ENCODE results near the gene ROCK2.

ROCK2 gene

GRCh38 chr2:11309706-11310105 lies 34.7 kb downstream of the ROCK2 start:
- DNase-seq (ENCODE audit: low spot score), result no peak

- no peak for DNase-seq (ENCODE audit: low spot score)
These were observed 36.5 kb downstream of the ROCK2 start for GRCh38 chr2:11307764-11308415.

GRCh38 chr2:11305958-11306357 lies 38.5 kb downstream of the ROCK2 start:
- no peak for DNase-seq (ENCODE audit: low spot score)

GRCh38 chr2:11305338-11305737 lies 39.1 kb downstream of the ROCK2 start:
- DNase-seq (ENCODE audit: low spot score), result no peak

- DNase-seq (ENCODE audit: low spot score), result no peak
These were observed 40.0 kb downstream of the ROCK2 start for GRCh38 chr2:11304476-11304875.

- DNase-seq (ENCODE audit: low spot score), result no peak
These were observed 41.0 kb downstream of the ROCK2 start for GRCh38 chr2:11303290-11304013.

- DNase-seq (ENCODE audit: low spot score), result no peak
These were observed 45.0 kb downstream of the ROCK2 start for GRCh38 chr2:11299439-11299838.

- DNase-seq (ENCODE audit: low spot score), result no peak
These were observed 45.8 kb downstream of the ROCK2 start for GRCh38 chr2:11298592-11298991.

- DNase-seq (ENCODE audit: low spot score), result no peak
These were observed 48.0 kb downstream of the ROCK2 start for GRCh38 chr2:11296401-11296800.

- DNase-seq (ENCODE audit: low spot score), result no peak
These were observed 51.8 kb downstream of the ROCK2 start for GRCh38 chr2:11292464-11293255.

- DNase-seq (ENCODE audit: low spot score), result no peak
These were observed 53.7 kb downstream of the ROCK2 start for GRCh38 chr2:11290713-11291112.

- no peak for DNase-seq (ENCODE audit: low spot score)
These were observed 54.2 kb downstream of the ROCK2 start for GRCh38 chr2:11290211-11290610.

- DNase-seq (ENCODE audit: low spot score), result no peak
These were observed 56.0 kb downstream of the ROCK2 start for GRCh38 chr2:11288431-11288830.

GRCh38 chr2:11286749-11287148 lies 57.7 kb downstream of the ROCK2 start:
- DNase-seq (ENCODE audit: low spot score), result no peak

GRCh38 chr2:11286323-11286722 lies 58.1 kb downstream of the ROCK2 start:
- no peak for DNase-seq (ENCODE audit: low spot score)

GRCh38 chr2:11285499-11285898 lies 58.9 kb downstream of the ROCK2 start:
- no peak for DNase-seq (ENCODE audit: low spot score)

- DNase-seq (ENCODE audit: low spot score), result no peak
These were observed 63.2 kb downstream of the ROCK2 start for GRCh38 chr2:11281186-11281585.

- DNase-seq (ENCODE audit: low spot score), result no peak
These were observed 63.7 kb downstream of the ROCK2 start for GRCh38 chr2:11280713-11281112.

GRCh38 chr2:11279398-11279797 lies 65.0 kb downstream of the ROCK2 start:
- DNase-seq (ENCODE audit: low spot score), result no peak

GRCh38 chr2:11278219-11278618 lies 66.2 kb downstream of the ROCK2 start:
- DNase-seq (ENCODE audit: low spot score), result no peak

- DNase-seq (ENCODE audit: low spot score), result no peak
These were observed 68.5 kb downstream of the ROCK2 start for GRCh38 chr2:11275910-11276309.

GRCh38 chr2:11270891-11271290 lies 73.5 kb downstream of the ROCK2 start:
- no peak for DNase-seq (ENCODE audit: low spot score)

- no peak for DNase-seq (ENCODE audit: low spot score)
These were observed 76.5 kb downstream of the ROCK2 start for GRCh38 chr2:11267931-11268330.

Measured in CD4-positive, alpha-beta T cell treated with Interleukin-2 at 100 ng/mL for 4 hours (primary cell).